HepG2 (cell line): ENCODE data around the gene FURIN. TPM values are rescaled to one million over a fixed set of nuclear protein-coding genes. Genes with fewer than 3 reads are reported as not detected.

Experiments
- ATAC-seq: fragments of 200-7000 bp; cut with Tn5 transposase; 3 replicates; pipeline ENCODE4 v1.9.1; 2020; ENCODE audit warnings: mild to moderate bottlenecking, moderate library complexity
- BruUV-seq: library from RNA; stranded (reverse); fragments of 400-500 nt; replicated peaks from 2 replicates; lab custom pipeline; 2021; lab: Mats Ljungman, UMichigan
- CTCF ChIA-PET: fragments of 300-600 bp; formaldehyde crosslinking; extraction: SDS; loops from one replicate; lab custom pipeline; 2021; ENCODE audit warnings: low total read pairs, inconsistent platforms, low intra/inter-chr PET ratio; lab: Yijun Ruan, JAX
- POLR2A ChIA-PET: fragments of 350-600 bp; sonication (Branson Sonifier 250); formaldehyde crosslinking; loops from one replicate; lab custom pipeline; 2020; ENCODE audit warnings: antibody characterized with exemption, inconsistent platforms; lab: Yijun Ruan, JAX
- DNase-seq: peaks from one replicate; pipeline ENCODE4 v3.0.0-alpha.2; 2015; ENCODE audit warnings: low spot score
- FAIRE-seq: peaks from 3 replicates; lab custom pipeline; 2011; peaks lifted over from hg19 to GRCh38; lab: Jason Lieb, UNC
- H2AFZ ChIP-seq: one replicate; pipeline ENCODE4 v1.6.1; 2011; ENCODE audit warnings: low read length, inconsistent platforms
- H3K27ac ChIP-seq: fragments of 300-600 bp; 3 replicates; pipeline ENCODE4 v1.8.0; 2011; ENCODE audit warnings: mixed run types, mild to moderate bottlenecking, mixed read lengths, low read length, inconsistent platforms; ENCODE audit not compliant: insufficient read depth; ENCODE audit errors: extremely low read length
- H3K27me3 ChIP-seq, 2 experiments: fragments of 200-600 bp in 1 of 2; 2 replicates in 1 of 2; 3 replicates in 1 of 2; pipeline versions ENCODE4 v1.6.0 to v1.8.0; 2011; ENCODE audit warnings: low read length in 2 of 2, mild to moderate bottlenecking in 2 of 2, moderate library complexity in 2 of 2, inconsistent platforms in 1 of 2; ENCODE audit not compliant: insufficient read depth in 2 of 2, control insufficient read depth in 1 of 2
- H3K36me3 ChIP-seq, 2 experiments: fragments of 200-600 bp in 1 of 2; replicated peaks in 1 of 2; 2 replicates in 1 of 2; 3 replicates in 1 of 2; pipeline versions ENCODE4 v1.5.1 to v1.8.0; 2011; ENCODE audit warnings: low read length in 2 of 2, inconsistent platforms in 1 of 2; ENCODE audit not compliant: insufficient read depth in 2 of 2, control insufficient read depth in 1 of 2
- H3K4me1 ChIP-seq: 2 replicates; pipeline ENCODE4 v1.5.1; 2012; ENCODE audit warnings: low read length, inconsistent platforms; ENCODE audit not compliant: insufficient read depth
- H3K4me2 ChIP-seq: 2 replicates; pipeline ENCODE4 v1.6.0; 2011; ENCODE audit warnings: low read depth, low read length, inconsistent platforms
- H3K4me3 ChIP-seq, 3 experiments: fragments of 200-600 bp in 1 of 3; sonication (generic), shearing (Covaris generic) in 1 of 3; replicated peaks in 1 of 3; 2 replicates each; pipeline ENCODE4 v1.5.1; 2011 to 2016; ENCODE audit warnings: low read length in 3 of 3, inconsistent platforms in 2 of 3, low read depth in 2 of 3, mild to moderate bottlenecking in 2 of 3, control low read depth in 1 of 3, mixed read lengths in 1 of 3; ENCODE audit not compliant: insufficient read depth in 1 of 3
- H3K79me2 ChIP-seq: one replicate; pipeline ENCODE4 v1.6.1; 2011; ENCODE audit warnings: low read length, inconsistent platforms; ENCODE audit not compliant: insufficient read depth
- H3K9ac ChIP-seq: 2 replicates; pipeline ENCODE4 v1.6.0; 2011; ENCODE audit warnings: mild to moderate bottlenecking, low read depth, low read length, inconsistent platforms; ENCODE audit not compliant: insufficient read depth
- H3K9me3 ChIP-seq: 2 replicates; pipeline ENCODE4 v1.5.1; 2012; ENCODE audit warnings: mild to moderate bottlenecking, low read length
- H4K20me1 ChIP-seq: 2 replicates; pipeline ENCODE4 v1.6.0; 2011; ENCODE audit warnings: inconsistent platforms, mild to moderate bottlenecking, low read length, moderate library complexity; ENCODE audit not compliant: insufficient read depth
- AGO1 ChIP-seq: fragments of 200-400 bp; formaldehyde crosslinking; IDR thresholded peaks from 2 replicates; pipeline ENCODE4 v1.6.1; 2017; ENCODE audit warnings: mild to moderate bottlenecking, low read depth, low read length, moderate library complexity; ENCODE audit not compliant: poor library complexity, severe bottlenecking
- AHR ChIP-seq: IDR thresholded peaks from 2 replicates; pipeline ENCODE4 v1.6.1; 2018; ENCODE audit warnings: missing genetic modification reagents, missing compliant biosample characterization
- ERF ChIP-seq: IDR thresholded peaks from 2 replicates; pipeline ENCODE4 v1.6.1; 2018; ENCODE audit warnings: missing biosample characterization, missing genetic modification reagents
- HES4 ChIP-seq: sonication (generic); formaldehyde crosslinking; IDR thresholded peaks from 2 replicates; pipeline ENCODE4 v1.9.0; 2021; ENCODE audit warnings: mild to moderate bottlenecking, missing genetic modification reagents, borderline replicate concordance
- HNRNPK ChIP-seq: fragments of 200-400 bp; formaldehyde crosslinking; IDR thresholded peaks from 2 replicates; pipeline ENCODE4 v1.6.1; 2018; ENCODE audit warnings: low read length, low read depth, moderate library complexity, mild to moderate bottlenecking; ENCODE audit not compliant: poor library complexity, severe bottlenecking
- PHF5A ChIP-seq: IDR thresholded peaks from one replicate; pipeline ENCODE4 v1.6.1; 2018; ENCODE audit warnings: low read depth, missing genetic modification reagents; ENCODE audit not compliant: unreplicated experiment
- POGZ ChIP-seq: sonication (generic); formaldehyde crosslinking; IDR thresholded peaks from 2 replicates; pipeline ENCODE4 v1.4.0; 2020; ENCODE audit warnings: mild to moderate bottlenecking, missing genetic modification reagents
- RBM22 ChIP-seq: fragments of 200-400 bp; formaldehyde crosslinking; optimal IDR thresholded peaks from 2 replicates; pipeline ENCODE3; 2017; ENCODE audit warnings: mild to moderate bottlenecking, low read length, moderate library complexity
- SAFB2 ChIP-seq: sonication (generic); formaldehyde crosslinking; IDR thresholded peaks from 2 replicates; pipeline ENCODE4 v1.5.1; 2020; ENCODE audit warnings: missing genetic modification reagents, low read depth, mild to moderate bottlenecking, borderline replicate concordance
- SATB2 ChIP-seq: sonication (generic); formaldehyde crosslinking; IDR thresholded peaks from 2 replicates; pipeline ENCODE4 v1.5.0; 2020; ENCODE audit warnings: missing genetic modification reagents
- ZNF33A ChIP-seq: sonication (generic); formaldehyde crosslinking; IDR thresholded peaks from 2 replicates; pipeline ENCODE4 v1.5.1; 2020; ENCODE audit warnings: missing genetic modification reagents, mild to moderate bottlenecking, moderate library complexity, borderline replicate concordance
- ZNF496 ChIP-seq: sonication (generic); formaldehyde crosslinking; IDR thresholded peaks from 2 replicates; pipeline ENCODE4 v1.8.1; 2023; ENCODE audit warnings: mild to moderate bottlenecking, moderate library complexity, missing genetic modification reagents; ENCODE audit not compliant: insufficient replicate concordance
- ZNF777 ChIP-seq: sonication (generic); formaldehyde crosslinking; IDR thresholded peaks from 2 replicates; pipeline ENCODE4 v1.4.0; 2020; ENCODE audit warnings: missing genetic modification reagents
- ZNF879 ChIP-seq: sonication (generic); formaldehyde crosslinking; IDR thresholded peaks from 2 replicates; pipeline ENCODE4 v1.8.1; 2023; ENCODE audit warnings: missing genetic modification reagents
- ZSCAN20 ChIP-seq: sonication (generic); formaldehyde crosslinking; IDR thresholded peaks from 2 replicates; pipeline ENCODE4 v1.4.0; 2020; ENCODE audit warnings: missing genetic modification reagents, mild to moderate bottlenecking, borderline replicate concordance
- WGBS: methylation state at CpG from one replicate; pipeline ENCODE4 v1.1.6; 2017; ENCODE audit warnings: low lambda C conversion rate; 5-methylcytosine and 5-hydroxymethylcytosine counted together
- in situ Hi-C: cut with HindIII; loops from 2 replicates; pipeline ENCODE4 v1.10.0; 2017; ENCODE audit warnings: low pct_unique_long_range_greater_than_20kb; ENCODE audit not compliant: extremely low pct_ligation_motif_present
- intact Hi-C: fragments of 100-400 bp; cut with micrococcal nuclease; formaldehyde crosslinking; loops from one replicate; pipeline ENCODE4 v1.10.0; 2022; ENCODE audit not compliant: unreplicated experiment
- polyA plus RNA-seq, 8 experiments: library from polyadenylated mRNA; depleted of rRNA in 3 of 8; stranded (reverse) in 7 of 8; unstranded in 1 of 8; fragments of >200 nt; fragmentation: Illumina TruSeq in 4 of 8; extraction: Trizol in 4 of 8; gene quantifications; 2 replicates each; pipeline versions ENCODE4 v1.2.1 to v1.2.3, GENCODE V29; 2011 to 2016; ENCODE audit warnings: low read depth in 4 of 8, missing spikeins in 1 of 8, mixed read lengths in 1 of 8; ENCODE audit not compliant: insufficient read depth in 1 of 8
- total RNA-seq, 5 experiments: library from RNA; depleted of rRNA; stranded (reverse); fragments of >200 nt; fragmentation: Illumina TruSeq; extraction: Trizol; gene quantifications; 2 replicates each; pipeline ENCODE4 v1.2.3, GENCODE V29; 2016; ENCODE audit warnings: low read depth in 1 of 5
- TF ChIP-seq, protein P1 (sequence below): IDR thresholded peaks from 2 replicates; pipeline ENCODE4 v1.6.1; 2012; ENCODE audit warnings: inconsistent platforms
- TF ChIP-seq, protein P2 (sequence below): sonication (generic); formaldehyde crosslinking; IDR thresholded peaks from 2 replicates; pipeline ENCODE4 v1.4.0; 2020; ENCODE audit warnings: mild to moderate bottlenecking, missing genetic modification reagents, borderline replicate concordance
- TF ChIP-seq, protein P3 (sequence below): sonication (generic); formaldehyde crosslinking; IDR thresholded peaks from 2 replicates; pipeline ENCODE4 v1.4.0; 2020; ENCODE audit warnings: missing genetic modification reagents, borderline replicate concordance

FURIN gene
- total and polyA plus RNA-seq, 2 of the 13 experiments (the other 11 are each of a cell fraction or from before 2014, with no cell fraction given), result 15.2 to 17.4 TPM

DNA sequence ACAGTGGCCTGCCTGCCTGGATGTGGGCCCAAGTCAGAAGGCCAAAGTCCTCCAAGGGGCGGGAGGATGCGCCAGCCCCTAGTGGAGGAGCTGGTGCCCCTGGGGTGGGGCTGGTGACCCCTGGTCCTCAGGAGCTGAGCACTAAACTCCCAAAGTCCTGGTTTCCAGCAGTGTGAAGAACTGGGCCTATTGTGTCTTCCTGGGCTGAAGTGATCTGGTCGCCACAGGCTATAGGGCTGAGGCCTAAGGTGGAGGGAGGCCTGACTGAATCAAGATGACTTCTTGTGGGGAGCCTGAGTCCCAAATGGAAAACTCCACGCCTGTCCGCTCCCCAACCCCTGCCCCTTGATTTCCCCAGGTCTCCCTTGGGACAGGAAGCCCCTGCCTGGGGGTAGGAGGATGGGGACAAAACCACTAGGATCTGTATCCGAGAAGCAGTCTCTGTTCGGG is 15.2 kb downstream of the FURIN start (continued):
- TF ChIP-seq, protein P1, sequence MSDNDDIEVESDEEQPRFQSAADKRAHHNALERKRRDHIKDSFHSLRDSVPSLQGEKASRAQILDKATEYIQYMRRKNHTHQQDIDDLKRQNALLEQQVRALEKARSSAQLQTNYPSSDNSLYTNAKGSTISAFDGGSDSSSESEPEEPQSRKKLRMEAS, result no peak; the same call in 1 of the 2 replicates
- TF ChIP-seq ZSCAN20 (CRISPR knock-in tag) (no peak), POGZ (CRISPR knock-in tag) (no peak)
- TF ChIP-seq, protein P2, sequence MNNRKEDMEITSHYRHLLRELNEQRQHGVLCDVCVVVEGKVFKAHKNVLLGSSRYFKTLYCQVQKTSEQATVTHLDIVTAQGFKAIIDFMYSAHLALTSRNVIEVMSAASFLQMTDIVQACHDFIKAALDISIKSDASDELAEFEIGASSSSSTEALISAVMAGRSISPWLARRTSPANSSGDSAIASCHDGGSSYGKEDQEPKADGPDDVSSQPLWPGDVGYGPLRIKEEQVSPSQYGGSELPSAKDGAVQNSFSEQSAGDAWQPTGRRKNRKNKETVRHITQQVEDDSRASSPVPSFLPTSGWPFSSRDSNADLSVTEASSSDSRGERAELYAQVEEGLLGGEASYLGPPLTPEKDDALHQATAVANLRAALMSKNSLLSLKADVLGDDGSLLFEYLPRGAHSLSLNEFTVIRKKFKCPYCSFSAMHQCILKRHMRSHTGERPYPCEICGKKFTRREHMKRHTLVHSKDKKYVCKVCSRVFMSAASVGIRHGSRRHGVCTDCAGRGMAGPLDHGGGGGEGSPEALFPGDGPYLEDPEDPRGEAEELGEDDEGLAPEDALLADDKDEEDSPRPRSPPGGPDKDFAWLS, result no peak

DNA sequence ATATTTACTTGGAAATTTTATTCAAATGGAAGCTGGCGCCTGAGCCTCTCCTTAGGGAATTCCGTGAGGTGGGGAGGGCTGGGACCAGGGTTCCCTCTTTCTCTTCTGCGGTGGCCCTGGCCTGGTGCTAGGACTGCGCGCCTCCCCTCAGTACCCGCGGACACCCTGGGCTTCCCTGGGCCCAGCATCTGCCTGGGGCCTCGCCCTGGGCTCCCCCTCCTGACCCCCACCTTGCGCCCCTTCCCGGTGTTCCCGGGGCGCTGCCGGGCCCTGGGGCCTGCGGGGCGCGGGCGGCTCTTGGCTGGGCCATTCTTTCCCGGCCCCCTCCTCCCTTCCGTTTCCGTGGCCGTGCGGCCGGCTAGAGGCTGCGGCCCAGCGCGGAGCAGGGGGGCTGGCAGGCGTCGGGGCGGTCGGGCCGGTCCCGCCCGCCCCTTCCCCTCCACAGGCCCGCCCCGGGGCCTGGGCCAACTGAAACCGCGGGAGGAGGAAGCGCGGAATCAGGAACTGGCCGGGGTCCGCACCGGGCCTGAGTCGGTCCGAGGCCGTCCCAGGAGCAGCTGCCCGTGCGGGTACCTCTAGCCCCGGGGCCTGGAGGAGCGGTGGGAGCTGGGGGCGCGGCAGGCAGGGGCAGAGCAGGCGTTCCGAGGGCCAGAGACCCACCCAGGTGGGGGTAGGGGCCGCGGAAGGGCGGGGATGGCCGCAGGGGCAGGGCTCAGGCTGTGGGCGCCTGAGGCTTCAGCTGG is 15.8 kb downstream of the FURIN start, which contains the start of gene FES:
FES (plus strand) TSS at position 529 of the 743 bp plus-strand sequence. CDS start 542 bp downstream, outside the sequence.
- peaks cover 4 to 11% of the 10 kb centered on the region in 2 experiments; a peak in 3 of 5 replicates for H3K36me3 ChIP-seq
- peak within 1 kb of the TSS; percentile 53 for H3K9ac ChIP-seq
- H3K79me2 ChIP-seq, result no peaks in the 10 kb centered on the region
- peaks cover 36% of the 10 kb centered on the region for H3K4me1 ChIP-seq
- 0 out of 2 replicates have a peak, but pooled peaks cover 2% of the 10 kb centered on the region for H4K20me1 ChIP-seq
- H3K27me3 ChIP-seq, result 0 out of 5 replicates have a peak, but pooled peaks cover 0 to 3% of the 10 kb centered on the region in 2 experiments
- ATAC-seq (peak; percentile 37), FAIRE-seq (no peak), DNase-seq (no peak)
- in situ Hi-C loops, result no loop called here
- intact Hi-C loops, result no loop called here
- BruUV-seq, result no TSS peak
- H2AFZ ChIP-seq, result no peak within 1 kb of the TSS
- peak within 1 kb of the TSS; percentile 72 for H3K4me2 ChIP-seq
- CTCF ChIA-PET, result no interaction called here
- H3K4me3 ChIP-seq, result peak within 1 kb of the TSS; percentile 37 to 65 (median 54); a peak in 5 of 6 replicates
- H3K9me3 ChIP-seq, result no peaks in the 10 kb centered on the region
- 59% methylated on average over 19 of the region's 58 CpGs for WGBS
- no peak within 1 kb of the TSS for H3K27ac ChIP-seq
- POLR2A ChIA-PET, result interaction anchor here (0.7 to 5.1 kb wide), 8 partner anchors 9 to 236 kb away, joined by 3 to 52 read pairs (median 8); partner anchors contain the start of gene MAN2A2
- TF ChIP-seq ZNF879 (CRISPR knock-in tag), result no peak
- no peak for TF ChIP-seq ZNF496
- TF ChIP-seq HES4 (CRISPR knock-in tag), result no peak
- TF ChIP-seq PHF5A (CRISPR knock-in tag), result no peak
- TF ChIP-seq RBM22, result no peak
- TF ChIP-seq AHR (CRISPR knock-in tag), result no peak
- TF ChIP-seq SAFB2 (CRISPR knock-in tag), result no peak
- no peak for TF ChIP-seq SATB2
- peak; percentile 58 for TF ChIP-seq HNRNPK
- no peak for TF ChIP-seq ERF (CRISPR knock-in tag)
- TF ChIP-seq AGO1, result no peak
- TF ChIP-seq, protein P3, sequence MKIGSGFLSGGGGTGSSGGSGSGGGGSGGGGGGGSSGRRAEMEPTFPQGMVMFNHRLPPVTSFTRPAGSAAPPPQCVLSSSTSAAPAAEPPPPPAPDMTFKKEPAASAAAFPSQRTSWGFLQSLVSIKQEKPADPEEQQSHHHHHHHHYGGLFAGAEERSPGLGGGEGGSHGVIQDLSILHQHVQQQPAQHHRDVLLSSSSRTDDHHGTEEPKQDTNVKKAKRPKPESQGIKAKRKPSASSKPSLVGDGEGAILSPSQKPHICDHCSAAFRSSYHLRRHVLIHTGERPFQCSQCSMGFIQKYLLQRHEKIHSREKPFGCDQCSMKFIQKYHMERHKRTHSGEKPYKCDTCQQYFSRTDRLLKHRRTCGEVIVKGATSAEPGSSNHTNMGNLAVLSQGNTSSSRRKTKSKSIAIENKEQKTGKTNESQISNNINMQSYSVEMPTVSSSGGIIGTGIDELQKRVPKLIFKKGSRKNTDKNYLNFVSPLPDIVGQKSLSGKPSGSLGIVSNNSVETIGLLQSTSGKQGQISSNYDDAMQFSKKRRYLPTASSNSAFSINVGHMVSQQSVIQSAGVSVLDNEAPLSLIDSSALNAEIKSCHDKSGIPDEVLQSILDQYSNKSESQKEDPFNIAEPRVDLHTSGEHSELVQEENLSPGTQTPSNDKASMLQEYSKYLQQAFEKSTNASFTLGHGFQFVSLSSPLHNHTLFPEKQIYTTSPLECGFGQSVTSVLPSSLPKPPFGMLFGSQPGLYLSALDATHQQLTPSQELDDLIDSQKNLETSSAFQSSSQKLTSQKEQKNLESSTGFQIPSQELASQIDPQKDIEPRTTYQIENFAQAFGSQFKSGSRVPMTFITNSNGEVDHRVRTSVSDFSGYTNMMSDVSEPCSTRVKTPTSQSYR (CRISPR knock-in tag), result no peak
- peak; percentile 82 for TF ChIP-seq ZNF777 (CRISPR knock-in tag)
- no peak for TF ChIP-seq ZNF33A (CRISPR knock-in tag)
